SJSA1 (cell line): ENCODE measurements around the gene BSCL2. TPM values are rescaled to one million over a fixed set of nuclear protein-coding genes. Genes with fewer than 3 reads are reported as not detected.

Source experiments
- DNase-seq, 2 experiments: peaks; one replicate each; pipeline ENCODE4 v3.0.0-alpha.2; 2015 to 2020; ENCODE audit warnings: low spot score in 2 of 2, low read depth in 1 of 2
- H3K27ac ChIP-seq: fragments of 250-450 bp; sonication (Bioruptor Pico); 2 replicates; pipeline ENCODE4 v1.5.1; 2020; ENCODE audit warnings: mild to moderate bottlenecking, moderate library complexity
- H3K27me3 ChIP-seq: fragments of 250-450 bp; sonication (Bioruptor Pico); replicated peaks from 2 replicates; pipeline ENCODE4 v1.5.1; 2020; ENCODE audit warnings: mild to moderate bottlenecking, moderate library complexity
- H3K36me3 ChIP-seq: fragments of 250-450 bp; sonication (Bioruptor Pico); 2 replicates; pipeline ENCODE4 v1.5.1; 2020; ENCODE audit warnings: mild to moderate bottlenecking
- H3K4me1 ChIP-seq: fragments of 250-450 bp; sonication (Bioruptor Pico); replicated peaks from 2 replicates; pipeline ENCODE4 v1.6.1; 2021; ENCODE audit warnings: mild to moderate bottlenecking
- H3K4me3 ChIP-seq: fragments of 250-450 bp; sonication (Bioruptor Pico); 2 replicates; pipeline ENCODE4 v1.5.1; 2020; ENCODE audit warnings: mild to moderate bottlenecking
- H3K9me3 ChIP-seq: fragments of 250-450 bp; sonication (Bioruptor Pico); replicated peaks from 2 replicates; pipeline ENCODE4 v1.5.1; 2020; ENCODE audit warnings: mild to moderate bottlenecking
- total RNA-seq: library from RNA; depleted of rRNA; stranded (reverse); fragments of >200 nt; shearing (Covaris generic); gene quantifications from 2 replicates; pipeline ENCODE4 v1.2.3, GENCODE V29; 2014; rRNA removed

The BSCL2 gene
- total RNA-seq, 1 experiment from 2014 or later = 51.4 TPM

GRCh38 chr11:62648185-62648966 lies 58.8 kb downstream of the BSCL2 start:
- H3K36me3 ChIP-seq = peaks cover 67% of the 10 kb centered on the region

GRCh38 chr11:62647609-62648005 lies 59.6 kb downstream of the BSCL2 start:
- Histone ChIP-seq H3K36me3 (peaks cover 71% of the 10 kb centered on the region), H3K27ac (no peak overlapping the region)

More at GRCh38 chr11:62648185-62648966, 58.8 kb downstream of the BSCL2 start:
- no peaks in the 10 kb centered on the region for H3K27me3 ChIP-seq
- no peak for DNase-seq
- H3K9me3 ChIP-seq = no peaks in the 10 kb centered on the region; the same call in 1 of the 2 replicates
- H3K27ac ChIP-seq = no peak overlapping the region
- peaks cover 15% of the 10 kb centered on the region for H3K4me1 ChIP-seq
- H3K4me3 ChIP-seq = no peak overlapping the region

GRCh38 chr11:62646825-62647608 lies 60.2 kb downstream of the BSCL2 start:
- H3K9me3 ChIP-seq = no peaks in the 10 kb centered on the region
- H3K36me3 ChIP-seq = peaks cover 77% of the 10 kb centered on the region
- H3K4me1 ChIP-seq = peaks cover 15% of the 10 kb centered on the region
- H3K27me3 ChIP-seq = no peaks in the 10 kb centered on the region
- no peak for DNase-seq
- no peak overlapping the region for H3K4me3 ChIP-seq
- H3K27ac ChIP-seq = no peak overlapping the region

More at GRCh38 chr11:62647609-62648005, 59.6 kb downstream of the BSCL2 start:
- Histone ChIP-seq H3K4me3 (no peak overlapping the region), H3K9me3 (no peaks in the 10 kb centered on the region), H3K4me1 (peaks cover 15% of the 10 kb centered on the region), H3K27me3 (no peaks in the 10 kb centered on the region)
- no peak for DNase-seq

- Histone ChIP-seq H3K36me3 (peaks cover 80% of the 10 kb centered on the region), H3K27me3 (no peaks in the 10 kb centered on the region), H3K9me3 (no peaks in the 10 kb centered on the region), H3K4me1 (peaks cover 15% of the 10 kb centered on the region), H3K4me3 (peak within 1 kb of the TSS; percentile 77), H3K27ac (peak within 1 kb of the TSS; percentile 67)
- peak; percentile 96 to 100 for DNase-seq
Observed at GRCh38 chr11:62645946-62646824, 61.0 kb downstream of the BSCL2 start, which contains the start of gene GANAB. TSS of gene GANAB (minus strand) at chr11:62646613. CDS start at chr11:62646599, 14 bp downstream.

DNA sequence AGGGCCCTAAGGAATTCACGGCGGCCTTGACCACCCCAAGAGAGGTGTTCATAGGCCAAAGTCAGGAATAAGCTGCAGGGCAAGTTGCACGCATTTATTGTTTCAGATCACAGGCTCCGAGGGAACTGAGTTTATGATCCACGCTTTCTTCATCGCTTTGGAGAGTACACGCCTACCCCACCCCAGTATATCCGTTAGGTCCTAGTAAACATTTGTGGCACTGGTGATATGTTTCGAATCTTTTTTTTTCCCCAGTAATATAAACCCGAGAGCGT lies 61.6 kb downstream of the BSCL2 start:
- Histone ChIP-seq H3K9me3 (no peaks in the 10 kb centered on the region), H3K27me3 (no peaks in the 10 kb centered on the region), H3K27ac (peak overlapping the region; percentile 67; the same call in 1 of the 2 replicates), H3K36me3 (peaks cover 82% of the 10 kb centered on the region), H3K4me1 (peaks cover 15% of the 10 kb centered on the region), H3K4me3 (peak overlapping the region; percentile 77)
- DNase-seq = no peak

GRCh38 chr11:62644220-62644619 lies 63.0 kb downstream of the BSCL2 start:
- no peak for DNase-seq
- no peak overlapping the region for H3K4me3 ChIP-seq
- H3K36me3 ChIP-seq = peaks cover 77% of the 10 kb centered on the region
- H3K9me3 ChIP-seq = no peaks in the 10 kb centered on the region
- H3K27me3 ChIP-seq = no peaks in the 10 kb centered on the region
- no peak overlapping the region for H3K27ac ChIP-seq
- peaks cover 15% of the 10 kb centered on the region for H3K4me1 ChIP-seq

Other genes starting within 250 kb of the BSCL2 start
- 306 and 345 TPM in 2 replicates for gene AHNAK, start 160.6 kb downstream of the BSCL2 start, total RNA-seq
- gene EEF1G, start 133.5 kb downstream of the BSCL2 start, total RNA-seq = 1,705 and 1,743 TPM in 2 replicates
- gene TUT1, start 115.9 kb downstream of the BSCL2 start, total RNA-seq = 8.5 and 10.1 TPM in 2 replicates
- gene MTA2, start 105.6 kb downstream of the BSCL2 start, total RNA-seq = 128 and 214 TPM in 2 replicates
- gene EML3, start 94.6 kb downstream of the BSCL2 start, total RNA-seq = 19.8 and 28.1 TPM in 2 replicates
- 3.1 and 10.4 TPM in 2 replicates for gene ROM1, start 94.2 kb downstream of the BSCL2 start, total RNA-seq
- gene B3GAT3, start 85.4 kb downstream of the BSCL2 start, total RNA-seq = 82.5 and 145 TPM in 2 replicates
- 356 and 500 TPM in 2 replicates for gene GANAB, start 60.8 kb downstream of the BSCL2 start, total RNA-seq
- 26.6 and 26.8 TPM in 2 replicates for gene INTS5, start 54.1 kb downstream of the BSCL2 start, total RNA-seq
- 103 and 121 TPM in 2 replicates for gene C11orf98, start 42.2 kb downstream of the BSCL2 start, total RNA-seq
- gene CSKMT, start 42.1 kb downstream of the BSCL2 start, total RNA-seq = 9.8 and 15.7 TPM in 2 replicates
- gene UQCC3, start 35.8 kb downstream of the BSCL2 start, total RNA-seq = 14.9 and 30.6 TPM in 2 replicates
- 2.1 and 10.1 TPM in 2 replicates for gene LBHD1, start 35.2 kb downstream of the BSCL2 start, total RNA-seq
- gene UBXN1, start 28.4 kb downstream of the BSCL2 start, total RNA-seq = 162 and 208 TPM in 2 replicates
- 0.55 and 0.85 TPM in 2 replicates for gene LRRN4CL, start 17.9 kb downstream of the BSCL2 start, total RNA-seq
- not detected in 2 replicates for gene GNG3, start 252 bp upstream of the BSCL2 start, total RNA-seq
- 9.8 and 18.6 TPM in 2 replicates for gene HNRNPUL2, start 20.0 kb upstream of the BSCL2 start, total RNA-seq
- 47.6 and 51.3 TPM in 2 replicates for gene TTC9C, start 21.1 kb upstream of the BSCL2 start, total RNA-seq
- gene ZBTB3, start 46.7 kb upstream of the BSCL2 start, total RNA-seq = 8.3 and 10.8 TPM in 2 replicates
- 224 and 259 TPM in 2 replicates for gene POLR2G, start 54.2 kb upstream of the BSCL2 start, total RNA-seq
- 19.7 and 28.9 TPM in 2 replicates for gene TAF6L, start 64.0 kb upstream of the BSCL2 start, total RNA-seq
- gene TMEM179B, start 80.0 kb upstream of the BSCL2 start, total RNA-seq = 92.8 and 131 TPM in 2 replicates
- 39.7 and 42.4 TPM in 2 replicates for gene TMEM223, start 84.6 kb upstream of the BSCL2 start, total RNA-seq
- 33.6 and 33.8 TPM in 2 replicates for gene NXF1, start 98.0 kb upstream of the BSCL2 start, total RNA-seq
- 45.7 and 45.8 TPM in 2 replicates for gene STX5, start 124.6 kb upstream of the BSCL2 start, total RNA-seq
- not detected in 2 replicates for gene TEX54, start 125.4 kb upstream of the BSCL2 start, total RNA-seq
- 97.4 and 102 TPM in 2 replicates for gene WDR74, start 132.2 kb upstream of the BSCL2 start, total RNA-seq
- gene SLC3A2, start 173.5 kb upstream of the BSCL2 start, total RNA-seq = 452 and 454 TPM in 2 replicates
- gene CHRM1, start 213.9 kb upstream of the BSCL2 start, total RNA-seq = not detected in 2 replicates